Retina (tissue), 1 donor: ENCODE results near the gene DENND1A.

Source experiments
- DNase-seq: peaks from one replicate; pipeline ENCODE4 v3.0.0-alpha.2; 2016

DENND1A gene

DNA sequence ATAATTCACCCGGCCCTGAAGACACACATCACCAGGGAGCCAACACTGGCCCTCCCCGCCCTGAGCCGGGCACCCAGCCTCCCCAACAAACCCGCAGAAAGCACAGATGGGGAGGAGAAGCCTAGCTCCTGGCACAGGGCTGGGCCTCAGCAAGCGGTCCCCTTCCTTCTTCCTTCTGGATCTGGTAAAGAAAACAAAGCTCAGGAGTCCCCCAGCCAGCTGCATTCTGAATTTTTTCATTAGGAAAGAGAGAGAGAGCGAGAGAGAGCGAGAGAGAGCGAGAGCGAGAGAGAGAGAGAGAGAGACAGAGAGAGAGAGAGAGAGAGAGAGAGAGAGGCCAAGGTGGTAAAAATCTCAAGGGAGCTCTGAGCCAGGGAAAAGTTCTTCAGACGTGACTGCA is 378.2 kb downstream of the DENND1A start:
- DNase-seq: peak; percentile 61

DNA sequence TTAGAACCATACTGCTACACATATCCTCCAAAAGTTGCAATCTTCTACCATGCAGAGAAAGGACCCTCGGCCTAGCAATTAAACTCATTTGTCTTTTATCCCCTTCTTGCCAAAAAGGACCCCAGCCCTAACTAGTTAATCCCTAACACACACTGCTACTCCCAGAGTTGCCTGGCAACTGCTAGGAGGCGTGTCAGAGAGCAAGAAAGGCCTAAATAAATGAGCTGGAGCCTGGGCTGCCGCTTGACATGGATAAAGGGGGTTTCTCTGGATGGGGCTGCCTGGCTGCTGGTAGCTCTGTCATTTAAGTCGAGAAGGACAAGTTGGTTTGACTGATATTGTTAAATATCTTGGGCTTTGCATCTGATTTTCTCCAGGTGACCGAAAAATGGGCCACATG is 379.1 kb downstream of the DENND1A start:
- DNase-seq: peak; percentile 81

GRCh38 chr9:123550012-123550411 is 379.9 kb downstream of the DENND1A start:
- peak; percentile 33 for DNase-seq

DNA sequence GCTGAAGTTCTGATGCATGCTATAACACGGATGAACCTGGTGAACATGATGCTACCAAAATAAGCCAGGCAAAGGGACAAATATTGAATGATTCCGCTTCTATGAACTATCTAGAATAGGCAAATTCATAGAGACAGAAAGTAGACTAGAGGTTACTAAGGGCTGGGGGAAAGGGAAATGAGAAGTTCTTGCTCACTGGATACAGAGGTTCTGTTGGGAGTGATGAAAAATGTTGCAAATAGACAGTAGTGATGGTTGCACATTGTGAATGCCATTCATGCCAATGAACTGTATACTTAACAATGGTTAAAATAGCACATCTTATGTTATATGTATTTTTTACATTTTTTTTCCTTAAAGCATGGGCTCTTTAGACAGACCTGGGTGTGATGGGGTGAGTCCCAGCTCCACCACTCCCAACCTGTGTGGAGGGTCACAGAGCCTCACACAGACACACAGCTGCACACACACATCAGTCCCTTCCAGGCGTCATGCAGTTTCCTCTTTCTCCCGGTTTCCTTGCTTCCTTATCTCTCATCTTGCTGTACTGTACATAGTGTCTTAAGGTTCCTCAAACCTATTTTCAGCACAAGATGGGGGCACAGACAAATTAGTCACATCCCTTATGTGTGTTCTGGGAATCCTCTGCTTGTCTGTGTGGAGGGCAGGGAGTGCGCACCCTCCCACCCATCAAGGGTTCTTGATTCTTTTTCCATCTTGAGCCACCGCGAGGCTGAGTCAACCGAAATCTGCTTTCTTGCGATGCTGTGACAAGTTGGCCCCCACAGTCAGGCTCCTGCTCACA is 381.0 kb downstream of the DENND1A start:
- no peak for DNase-seq

DNA sequence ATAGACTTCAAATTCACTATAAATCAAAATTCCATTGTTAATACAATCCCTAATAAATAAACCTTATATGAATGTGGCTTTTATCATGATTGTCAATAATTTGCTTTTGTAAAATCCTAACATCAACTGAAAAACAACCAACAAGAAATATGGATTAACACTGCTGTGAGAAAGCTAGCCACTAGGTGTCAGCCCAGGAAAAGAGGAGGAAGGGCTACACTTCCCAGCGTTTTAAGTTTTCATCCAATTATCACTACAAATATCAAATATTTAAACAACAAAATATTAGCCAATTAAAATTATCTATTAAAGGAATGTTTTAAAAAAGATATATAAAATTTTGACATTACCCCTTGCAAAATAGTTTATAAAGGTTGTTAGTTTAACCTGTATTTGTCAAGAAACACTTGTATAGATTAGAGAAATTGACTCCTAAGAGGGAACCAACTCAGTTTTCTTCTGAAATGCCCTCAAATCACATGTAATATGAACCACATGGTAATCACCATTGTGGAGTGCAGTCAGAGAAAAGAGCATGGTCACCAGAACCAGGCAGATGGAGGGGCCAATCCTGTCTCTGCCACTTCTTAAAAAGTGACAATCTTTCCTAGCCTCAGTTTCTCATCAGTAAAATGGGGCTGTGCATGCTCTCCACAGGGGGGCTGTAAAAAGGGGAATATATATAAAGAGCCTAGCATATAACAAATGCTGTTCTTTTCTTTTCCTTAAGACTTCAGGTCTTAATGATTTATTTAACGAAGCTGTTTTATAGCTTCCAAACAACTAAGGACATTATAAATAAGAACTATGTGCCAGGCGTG is 385.7 kb downstream of the DENND1A start:
- DNase-seq: peak; percentile 53

GRCh38 chr9:123543492-123543891 is 386.4 kb downstream of the DENND1A start:
- no peak for DNase-seq

GRCh38 chr9:123542435-123543225 is 387.3 kb downstream of the DENND1A start:
- DNase-seq: peak; percentile 66

GRCh38 chr9:123541411-123541810 is 388.5 kb downstream of the DENND1A start:
- peak; percentile 37 for DNase-seq

GRCh38 chr9:123540457-123540856 is 389.5 kb downstream of the DENND1A start:
- DNase-seq: no peak

GRCh38 chr9:123537809-123538208 is 392.1 kb downstream of the DENND1A start:
- no peak for DNase-seq

DNA sequence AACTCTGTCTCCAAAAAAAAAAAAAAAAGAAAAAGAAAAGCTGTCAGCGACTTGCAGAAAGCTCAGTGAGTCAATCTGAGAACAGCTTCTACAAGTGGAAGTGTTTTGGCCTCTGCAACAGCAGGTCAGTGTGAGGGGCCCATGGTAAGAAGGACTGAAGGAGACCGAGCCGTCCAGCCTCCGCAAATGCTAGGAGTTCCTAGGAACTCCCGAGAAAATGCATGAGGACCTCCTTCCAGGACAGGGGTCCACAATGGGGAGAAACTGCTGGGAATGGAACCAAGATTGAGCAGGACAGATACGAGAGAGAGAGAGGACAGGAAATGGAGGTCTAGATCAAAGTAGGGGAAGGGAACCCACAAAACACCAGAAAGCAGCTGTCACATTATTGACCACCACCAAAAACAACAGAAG is 393.5 kb downstream of the DENND1A start:
- DNase-seq: no peak

DNA sequence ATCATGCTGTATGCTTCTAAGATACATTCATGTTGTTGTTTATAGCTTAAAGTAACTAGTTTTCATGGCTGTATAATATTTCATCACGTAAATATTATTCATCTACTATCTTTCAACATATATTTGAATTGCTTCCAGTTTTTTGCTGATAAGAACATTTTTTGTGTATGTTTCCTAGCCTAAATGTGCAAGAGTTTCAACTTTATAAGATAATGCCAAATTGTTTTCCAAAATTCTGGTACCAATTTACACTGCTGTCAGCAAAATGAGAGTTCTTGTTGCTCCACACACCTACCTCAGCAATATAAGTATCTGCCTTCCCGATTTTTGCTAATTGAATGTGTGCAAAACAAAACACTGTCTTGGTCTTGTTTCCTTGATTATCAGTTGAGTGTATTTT is 395.6 kb downstream of the DENND1A start:
- DNase-seq: no peak

GRCh38 chr9:123530244-123530643 is 399.7 kb downstream of the DENND1A start:
- no peak for DNase-seq

DNA sequence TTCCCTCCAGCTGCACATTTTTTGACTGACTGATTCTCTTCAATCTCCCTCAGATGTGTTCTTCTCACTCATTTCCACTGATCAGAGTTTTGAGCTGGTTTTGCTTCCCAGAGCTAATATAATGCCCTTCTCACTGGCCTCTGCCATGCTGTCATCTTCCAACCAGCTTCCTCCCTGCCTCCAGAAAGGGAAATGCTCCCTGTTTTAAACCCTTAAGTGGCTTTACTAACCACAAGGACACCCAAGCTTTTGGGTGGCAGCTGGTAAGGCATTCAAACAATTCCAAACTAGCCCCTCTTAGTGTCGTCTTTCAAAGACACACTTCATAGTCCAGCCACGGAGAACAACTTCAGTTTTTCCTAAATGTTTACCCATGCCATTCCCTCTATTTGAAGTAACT is 401.4 kb downstream of the DENND1A start:
- no peak for DNase-seq

DNA sequence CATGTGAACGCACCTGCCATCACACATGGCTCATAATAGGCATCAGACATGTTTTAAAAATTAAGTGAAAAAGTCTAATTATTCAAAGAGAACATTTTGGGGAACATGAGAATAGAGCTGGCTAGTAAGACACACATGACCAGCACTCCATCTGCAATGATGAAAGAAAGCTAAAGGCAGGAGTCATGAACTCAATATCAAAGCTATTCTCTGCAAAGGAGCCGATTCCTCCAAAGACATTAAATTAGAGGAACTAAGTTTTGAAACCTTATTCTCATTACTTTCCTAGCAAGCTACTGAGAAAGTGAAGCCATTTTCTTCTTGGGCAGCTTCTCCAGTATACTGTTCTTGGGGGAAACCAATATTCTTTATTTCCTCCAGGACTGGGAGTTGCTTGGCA is 401.9 kb downstream of the DENND1A start:
- DNase-seq: no peak

DNA sequence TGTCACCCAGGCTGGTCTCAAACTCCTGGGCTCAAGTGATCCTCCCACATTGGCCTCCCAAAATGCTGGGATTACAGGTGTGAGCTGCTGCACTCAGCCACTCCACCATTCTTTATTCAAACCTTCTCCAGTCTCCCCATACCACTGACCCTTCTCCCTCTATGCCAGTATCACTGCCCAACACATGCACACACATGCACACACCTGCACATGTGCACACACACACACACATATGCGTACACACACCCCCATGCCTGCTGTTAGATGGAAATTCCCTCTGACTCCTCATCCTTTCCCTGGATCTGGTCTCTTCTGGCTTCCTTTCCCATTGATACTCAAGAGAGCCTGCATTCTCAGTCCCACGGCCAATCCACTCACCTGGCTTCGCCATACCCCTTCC is 404.0 kb downstream of the DENND1A start:
- DNase-seq: no peak

GRCh38 chr9:123525424-123525823 is 404.5 kb downstream of the DENND1A start:
- no peak for DNase-seq

DNA sequence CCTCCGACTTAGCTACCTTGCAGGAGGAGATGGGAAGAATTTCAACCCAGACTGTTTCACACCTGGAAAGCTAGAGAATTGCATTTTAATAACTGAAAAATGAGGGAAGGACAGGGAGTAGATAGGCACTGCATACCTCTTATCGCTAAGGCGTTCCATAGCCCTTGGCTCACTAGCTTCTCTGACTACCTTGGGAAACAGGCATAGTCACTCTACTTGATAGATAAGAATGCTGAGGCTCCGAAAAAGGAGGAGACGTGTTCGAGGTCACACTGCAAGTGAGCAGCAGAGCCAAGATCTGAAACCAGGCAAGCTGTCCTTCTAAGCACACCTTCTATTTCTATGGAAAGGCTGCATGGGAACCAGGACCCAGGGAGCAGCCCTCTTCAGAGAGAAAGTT is 405.1 kb downstream of the DENND1A start:
- DNase-seq: no peak

GRCh38 chr9:123523845-123524244 is 406.1 kb downstream of the DENND1A start:
- no peak for DNase-seq

- DNase-seq: no peak
Measured at GRCh38 chr9:123523001-123523400, 406.9 kb downstream of the DENND1A start.

- no peak for DNase-seq
Measured at GRCh38 chr9:123522251-123522650, 407.7 kb downstream of the DENND1A start.

DNA sequence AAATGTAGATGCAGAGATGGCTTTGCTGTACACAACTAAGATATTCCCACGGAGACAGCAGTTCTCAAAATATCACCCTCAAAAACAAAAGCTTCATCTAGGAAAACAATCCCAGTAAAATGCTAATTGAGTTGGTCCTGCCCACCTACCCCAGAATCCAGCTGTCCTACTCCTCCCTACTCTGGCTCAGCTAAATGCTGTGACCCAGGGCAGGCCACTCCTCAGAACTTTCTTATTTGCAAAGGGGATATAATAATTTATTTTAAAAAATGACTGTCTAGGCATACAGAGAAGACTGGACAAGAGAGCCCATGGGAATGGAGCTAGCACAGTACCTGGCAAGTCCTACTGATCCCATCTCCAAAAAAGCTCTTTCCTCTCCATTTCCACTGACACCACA is 411.6 kb downstream of the DENND1A start:
- DNase-seq: no peak

- DNase-seq: no peak
Measured at GRCh38 chr9:123517512-123517911, 412.4 kb downstream of the DENND1A start.
